Testis (tissue), 2 donors: ENCODE results near the gene NAALADL1.
A peak's percentile ranks its signal among the peaks of the same experiment; 100 is the strongest.

Experiments used
- CTCF ChIP-seq, 3 experiments: fragments of 450-650 bp in 2 of 3; fragments of 200-600 bp in 1 of 3; sonication (generic) in 1 of 3; IDR thresholded peaks; one replicate each; pipeline ENCODE4 v1.5.1; 2016 to 2019; ENCODE audit warnings: antibody characterized with exemption in 3 of 3, mild to moderate bottlenecking in 2 of 3, moderate library complexity in 1 of 3
- POLR2A ChIP-seq: fragments of 450-650 bp; IDR thresholded peaks from one replicate; pipeline ENCODE4 v1.6.1; 2017; ENCODE audit warnings: antibody characterized with exemption, mild to moderate bottlenecking, moderate library complexity

DNA sequence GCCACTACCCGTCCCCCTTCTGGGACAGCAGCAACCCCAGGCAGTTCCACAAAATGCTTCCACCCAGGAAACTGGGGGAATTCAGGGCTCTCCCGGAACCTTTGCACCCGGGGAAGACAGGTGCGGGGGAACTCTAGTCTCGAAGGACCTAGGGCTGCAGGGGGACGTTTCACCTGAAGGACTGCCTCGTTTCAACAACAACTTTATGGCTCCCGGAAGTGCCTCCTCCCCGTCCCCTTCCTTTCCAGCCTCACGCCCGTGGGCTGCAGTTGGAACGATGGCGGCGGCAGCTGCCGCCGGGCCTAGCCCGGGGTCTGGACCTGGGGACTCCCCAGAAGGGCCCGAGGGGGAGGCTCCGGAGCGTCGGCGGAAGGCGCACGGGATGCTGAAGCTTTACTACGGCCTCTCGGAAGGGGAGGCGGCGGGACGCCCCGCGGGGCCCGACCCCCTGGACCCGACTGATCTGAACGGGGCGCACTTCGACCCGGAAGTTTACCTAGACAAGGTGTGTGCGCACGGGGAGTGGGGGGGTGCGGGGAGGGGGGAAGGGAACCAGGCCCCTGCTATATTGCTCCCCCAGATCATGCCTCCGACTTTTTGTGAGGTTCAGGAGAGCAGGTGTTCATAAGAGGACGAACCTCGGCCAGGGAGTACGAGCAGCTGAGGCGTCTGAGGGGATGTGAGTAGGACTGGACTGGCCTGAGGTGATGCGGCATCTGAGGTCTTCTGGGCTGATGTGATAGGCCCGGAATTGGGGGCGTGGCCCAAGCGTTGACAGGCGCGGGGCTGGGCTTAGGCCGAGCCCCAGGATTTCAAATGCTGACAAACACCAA is 37.8 kb upstream of the NAALADL1 start, which contains the start of gene VPS51:
- TF ChIP-seq CTCF (IDR thresholded peaks at IDR 0.05) (peak in 2 of 3 experiments; percentile 31 to 38), POLR2A (no peak)
